ENCODE measurements around the gene SLC39A11.

DNA sequence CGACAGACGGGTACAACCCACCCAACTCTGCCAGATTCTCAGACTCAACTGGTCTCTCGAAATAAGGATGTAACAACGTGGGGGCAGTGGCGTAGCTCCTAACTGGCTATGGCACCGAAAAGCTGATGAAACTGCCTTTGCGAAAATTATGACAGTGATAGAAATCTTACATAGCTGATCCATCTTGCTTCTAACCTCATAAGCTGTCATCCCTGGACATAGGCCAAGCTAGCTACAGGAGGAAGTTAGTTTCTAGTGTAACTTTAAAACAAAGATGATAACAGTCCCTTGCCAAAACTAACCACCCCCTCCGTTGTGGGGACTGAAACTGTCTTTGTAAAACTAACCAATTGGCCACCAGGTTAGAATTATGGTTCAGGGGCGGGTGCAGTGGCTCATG is 220.1 kb downstream of the SLC39A11 start:
- TF ChIP-seq, protein P1, sequence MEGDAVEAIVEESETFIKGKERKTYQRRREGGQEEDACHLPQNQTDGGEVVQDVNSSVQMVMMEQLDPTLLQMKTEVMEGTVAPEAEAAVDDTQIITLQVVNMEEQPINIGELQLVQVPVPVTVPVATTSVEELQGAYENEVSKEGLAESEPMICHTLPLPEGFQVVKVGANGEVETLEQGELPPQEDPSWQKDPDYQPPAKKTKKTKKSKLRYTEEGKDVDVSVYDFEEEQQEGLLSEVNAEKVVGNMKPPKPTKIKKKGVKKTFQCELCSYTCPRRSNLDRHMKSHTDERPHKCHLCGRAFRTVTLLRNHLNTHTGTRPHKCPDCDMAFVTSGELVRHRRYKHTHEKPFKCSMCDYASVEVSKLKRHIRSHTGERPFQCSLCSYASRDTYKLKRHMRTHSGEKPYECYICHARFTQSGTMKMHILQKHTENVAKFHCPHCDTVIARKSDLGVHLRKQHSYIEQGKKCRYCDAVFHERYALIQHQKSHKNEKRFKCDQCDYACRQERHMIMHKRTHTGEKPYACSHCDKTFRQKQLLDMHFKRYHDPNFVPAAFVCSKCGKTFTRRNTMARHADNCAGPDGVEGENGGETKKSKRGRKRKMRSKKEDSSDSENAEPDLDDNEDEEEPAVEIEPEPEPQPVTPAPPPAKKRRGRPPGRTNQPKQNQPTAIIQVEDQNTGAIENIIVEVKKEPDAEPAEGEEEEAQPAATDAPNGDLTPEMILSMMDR (IDR thresholded peaks at IDR 0.05; ENCODE audit: poor library complexity, severe bottlenecking) = no peak
- no peak for TF ChIP-seq POLR2AphosphoS5 (IDR thresholded peaks at IDR 0.05)
- no peak for TF ChIP-seq EZH2 (IDR thresholded peaks at IDR 0.05; ENCODE audit: borderline replicate concordance, insufficient read depth, low read length, poor library complexity, severe bottlenecking)
- no peak for TF ChIP-seq EP300 (conservative IDR thresholded peaks at IDR 0.05; ENCODE audit: poor library complexity, severe bottlenecking)
- no peak for TF ChIP-seq RAD21 (conservative IDR thresholded peaks at IDR 0.05)
- TF ChIP-seq TAF1 (IDR thresholded peaks at IDR 0.05; ENCODE audit: low read depth) = no peak
- TF ChIP-seq SMC3 (conservative IDR thresholded peaks at IDR 0.05; ENCODE audit: poor library complexity) = no peak
- no peak for TF ChIP-seq REST (IDR thresholded peaks at IDR 0.05; ENCODE audit: borderline replicate concordance)
